ENCODE data around the gene COL17A1.

COL17A1 gene

GRCh38 chr10:104046651-104047050 is 39.0 kb downstream of the COL17A1 start:
- no peak for DNase-seq

GRCh38 chr10:104045151-104046089 is 40.3 kb downstream of the COL17A1 start:
- DNase-seq = no peak

GRCh38 chr10:104043854-104044253 is 41.8 kb downstream of the COL17A1 start:
- DNase-seq = no peak

GRCh38 chr10:104043185-104043830 is 42.4 kb downstream of the COL17A1 start:
- no peak for DNase-seq

- DNase-seq = no peak
These were observed 43.7 kb downstream of the COL17A1 start for GRCh38 chr10:104041891-104042535.

- DNase-seq = no peak
These were observed 44.6 kb downstream of the COL17A1 start for GRCh38 chr10:104040862-104041789.

- DNase-seq = no peak
These were observed 45.3 kb downstream of the COL17A1 start for GRCh38 chr10:104040382-104040781.

- no peak for DNase-seq
These were observed 46.5 kb downstream of the COL17A1 start for GRCh38 chr10:104038958-104039752.

GRCh38 chr10:104038537-104038936 is 47.1 kb downstream of the COL17A1 start:
- DNase-seq = no peak

- DNase-seq = no peak
These were observed 48.3 kb downstream of the COL17A1 start for GRCh38 chr10:104037261-104037951.

- DNase-seq = no peak
These were observed 49.0 kb downstream of the COL17A1 start for GRCh38 chr10:104036518-104037260.

- no peak for DNase-seq
These were observed 49.7 kb downstream of the COL17A1 start for GRCh38 chr10:104036069-104036384.

- DNase-seq = no peak
These were observed 50.2 kb downstream of the COL17A1 start for GRCh38 chr10:104035194-104036068.

GRCh38 chr10:104034401-104035193 is 51.1 kb downstream of the COL17A1 start:
- no peak for DNase-seq

GRCh38 chr10:104033966-104034365 is 51.7 kb downstream of the COL17A1 start:
- no peak for DNase-seq

GRCh38 chr10:104033401-104033930 is 52.2 kb downstream of the COL17A1 start:
- DNase-seq = no peak

GRCh38 chr10:104032144-104032775 is 53.4 kb downstream of the COL17A1 start:
- no peak for DNase-seq

GRCh38 chr10:104031631-104032030 is 54.0 kb downstream of the COL17A1 start:
- no peak for DNase-seq

Data from CD4-positive, alpha-beta T cell treated with Interleukin-21 for 1 hour (primary cell).